ENCODE data around the gene CNPY3.
"Not testable (repeated sequence)": the region's sequence is repeated elsewhere in the genome, so short reads cannot be mapped to it uniquely, and the experiment has no call there.

CNPY3 gene

GRCh38 chr6:42896178-42896719, 33.0 kb upstream of the CNPY3 start:
- Histone ChIP-seq H3K36me3 (no peaks in the 10 kb centered on the region), H3K9ac (no peak overlapping the region), H3K4me1 (peaks cover 59% of the 10 kb centered on the region), H3K27ac (no peak overlapping the region), H3K4me2 (no peak overlapping the region), H3K9me3 (no peaks in the 10 kb centered on the region), H4K20me1 (no peaks in the 10 kb centered on the region), H3K4me3 (no peak overlapping the region), H3K27me3 (no peaks in the 10 kb centered on the region)
- no peak for TF ChIP-seq Cebpa-rat (IDR thresholded peaks at IDR 0.05)

GRCh38 chr6:42898891-42899361, 30.4 kb upstream of the CNPY3 start:
- no peak overlapping the region for H3K27ac ChIP-seq
- no peaks in the 10 kb centered on the region for H4K20me1 ChIP-seq
- peaks cover 57% of the 10 kb centered on the region for H3K4me1 ChIP-seq
- TF ChIP-seq Cebpa-rat (IDR thresholded peaks at IDR 0.05), result no peak
- no peak overlapping the region for H3K9ac ChIP-seq
- H3K9me3 ChIP-seq, result no peaks in the 10 kb centered on the region
- H3K27me3 ChIP-seq, result no peaks in the 10 kb centered on the region
- peak overlapping the region; percentile 88 for H3K4me2 ChIP-seq
- no peaks in the 10 kb centered on the region for H3K36me3 ChIP-seq
- no peak overlapping the region for H3K4me3 ChIP-seq

- Histone ChIP-seq H3K36me3 (no peaks in the 10 kb centered on the region), H3K4me1 (peaks cover 49% of the 10 kb centered on the region), H4K20me1 (no peaks in the 10 kb centered on the region), H3K27ac (peak overlapping the region; percentile 53; the same call in 1 of the 2 replicates), H3K9me3 (no peaks in the 10 kb centered on the region), H3K4me3 (peak overlapping the region; percentile 38; the same call in 1 of the 2 replicates), H3K4me2 (peak overlapping the region; percentile 88), H3K9ac (peak overlapping the region; percentile 66; the same call in 1 of the 2 replicates), H3K27me3 (no peaks in the 10 kb centered on the region)
- TF ChIP-seq Cebpa-rat (IDR thresholded peaks at IDR 0.05), result no peak
These were observed 29.4 kb upstream of the CNPY3 start for GRCh38 chr6:42899871-42900270.

GRCh38 chr6:42901538-42901957, 27.7 kb upstream of the CNPY3 start:
- no peak for TF ChIP-seq Cebpa-rat (IDR thresholded peaks at IDR 0.05)
- Histone ChIP-seq H3K27me3 (no peaks in the 10 kb centered on the region), H3K4me2 (peak overlapping the region; percentile 88), H4K20me1 (no peaks in the 10 kb centered on the region), H3K36me3 (no peaks in the 10 kb centered on the region), H3K9ac (peak overlapping the region; percentile 80; the same call in 1 of the 2 replicates), H3K4me1 (peaks cover 49% of the 10 kb centered on the region), H3K27ac (peak overlapping the region; percentile 87; the same call in 1 of the 2 replicates), H3K4me3 (peak overlapping the region; percentile 16; the same call in 1 of the 2 replicates), H3K9me3 (no peaks in the 10 kb centered on the region)

- H3K27ac ChIP-seq, result peak overlapping the region; percentile 87
- H3K4me1 ChIP-seq, result peaks cover 49% of the 10 kb centered on the region
- not testable (repeated sequence) for H3K36me3 ChIP-seq, H3K27me3 ChIP-seq, H3K9me3 ChIP-seq, H4K20me1 ChIP-seq
- peak overlapping the region; percentile 80 for H3K9ac ChIP-seq
- H3K4me2 ChIP-seq, result peak overlapping the region; percentile 88
- H3K4me3 ChIP-seq, result peak overlapping the region; percentile 49
These were observed 26.6 kb upstream of the CNPY3 start for GRCh38 chr6:42902429-42903263.

DNA sequence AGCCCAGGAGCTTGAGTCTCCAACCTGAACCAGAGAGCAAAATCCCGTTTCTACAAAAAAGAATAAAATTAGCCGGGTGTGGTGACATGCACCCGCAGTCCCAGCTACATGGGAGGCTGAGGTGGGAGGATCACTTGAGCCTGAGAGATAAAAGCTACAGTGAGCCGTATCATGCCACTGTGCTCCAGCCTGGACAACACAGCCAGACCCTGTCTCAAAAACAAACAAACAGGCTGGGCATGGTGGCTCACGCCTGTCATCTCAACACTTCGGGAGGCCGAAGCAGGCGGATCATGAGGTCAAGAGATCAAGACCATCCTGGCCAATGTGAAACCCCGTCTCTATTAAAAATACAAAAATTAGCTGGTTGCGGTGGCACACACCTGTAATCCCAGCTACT, 24.8 kb upstream of the CNPY3 start:
- Histone ChIP-seq H3K9ac (no peak overlapping the region), H3K27ac (no peak overlapping the region), H3K4me3 (no peak overlapping the region), H3K36me3 (no peaks in the 10 kb centered on the region), H3K27me3 (no peaks in the 10 kb centered on the region), H3K4me2 (no peak overlapping the region), H3K9me3 (no peaks in the 10 kb centered on the region), H4K20me1 (no peaks in the 10 kb centered on the region), H3K4me1 (peaks cover 44% of the 10 kb centered on the region)
- no peak for TF ChIP-seq Cebpa-rat (IDR thresholded peaks at IDR 0.05)

DNA sequence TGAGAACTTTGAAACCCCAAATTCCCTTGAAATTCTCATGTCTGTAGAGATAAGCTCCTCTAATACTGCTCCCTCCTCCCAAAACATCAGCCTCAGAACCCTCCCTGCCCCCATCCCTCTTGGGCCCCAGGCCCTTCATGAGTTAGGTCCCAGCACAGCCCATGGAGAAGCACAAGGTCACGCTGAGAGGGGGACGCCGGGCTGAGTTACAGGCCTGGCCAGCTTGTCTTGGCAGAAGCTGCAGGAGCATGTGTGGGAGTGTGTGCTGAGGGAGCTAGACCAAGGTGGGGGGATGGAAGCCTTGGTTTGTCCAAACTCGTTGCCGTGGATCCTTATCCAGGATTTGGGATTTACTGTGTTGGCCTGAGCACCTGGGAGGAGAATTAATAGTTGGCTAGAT, 21.9 kb upstream of the CNPY3 start:
- H3K9me3 ChIP-seq, result no peaks in the 10 kb centered on the region
- H3K9ac ChIP-seq, result no peak overlapping the region
- no peaks in the 10 kb centered on the region for H3K36me3 ChIP-seq
- no peak overlapping the region for H3K4me2 ChIP-seq
- no peak for TF ChIP-seq Cebpa-rat (IDR thresholded peaks at IDR 0.05)
- H3K27ac ChIP-seq, result no peak overlapping the region
- no peaks in the 10 kb centered on the region for H4K20me1 ChIP-seq
- H3K4me1 ChIP-seq, result peaks cover 16% of the 10 kb centered on the region
- no peak overlapping the region for H3K4me3 ChIP-seq
- H3K27me3 ChIP-seq, result no peaks in the 10 kb centered on the region

DNA sequence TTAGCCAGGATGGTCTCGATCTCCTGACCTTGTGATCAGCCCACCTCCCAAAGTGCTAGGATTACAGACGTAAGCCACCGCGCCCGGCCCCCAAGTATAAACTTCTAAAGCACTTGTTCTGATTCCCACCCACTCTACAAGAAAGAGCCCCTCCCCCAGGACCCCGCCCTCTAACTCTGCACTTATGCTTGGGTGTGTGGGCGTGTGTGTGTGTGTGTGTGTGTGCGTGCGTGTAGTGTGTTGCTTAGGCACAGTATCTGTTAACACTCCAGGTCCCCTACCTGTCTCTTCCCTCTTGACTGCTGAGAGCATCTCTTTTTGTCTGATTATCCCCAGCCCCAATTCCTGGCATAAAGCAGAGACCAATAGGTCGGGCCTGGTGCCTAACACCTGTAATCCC, 19.4 kb upstream of the CNPY3 start:
- H3K4me3 ChIP-seq, result no peak overlapping the region
- H3K4me1 ChIP-seq, result peaks cover 5% of the 10 kb centered on the region
- no peaks in the 10 kb centered on the region for H3K9me3 ChIP-seq
- H3K36me3 ChIP-seq, result no peaks in the 10 kb centered on the region
- H3K27ac ChIP-seq, result no peak overlapping the region
- H3K9ac ChIP-seq, result no peak overlapping the region
- no peaks in the 10 kb centered on the region for H3K27me3 ChIP-seq
- no peaks in the 10 kb centered on the region for H4K20me1 ChIP-seq
- no peak overlapping the region for H3K4me2 ChIP-seq
- TF ChIP-seq Cebpa-rat (IDR thresholded peaks at IDR 0.05), result no peak

- no peak overlapping the region for H3K4me2 ChIP-seq
- H3K4me1 ChIP-seq, result peaks cover 21% of the 10 kb centered on the region
- H4K20me1 ChIP-seq, result no peaks in the 10 kb centered on the region
- H3K36me3 ChIP-seq, result no peaks in the 10 kb centered on the region
- TF ChIP-seq Cebpa-rat (IDR thresholded peaks at IDR 0.05), result no peak
- no peaks in the 10 kb centered on the region for H3K27me3 ChIP-seq
- H3K9ac ChIP-seq, result no peak overlapping the region
- H3K9me3 ChIP-seq, result no peaks in the 10 kb centered on the region
- H3K27ac ChIP-seq, result no peak overlapping the region
- H3K4me3 ChIP-seq, result no peak overlapping the region
These were observed 17.9 kb upstream of the CNPY3 start for GRCh38 chr6:42911171-42912021.

All from BLaER1 (cell line).